ENCODE data around the gene OVOL2. TPM values are rescaled to one million over a fixed set of nuclear protein-coding genes. Genes with fewer than 3 reads are reported as not detected.

The OVOL2 gene
- total and polyA plus RNA-seq, 10 of the 15 experiments (the other 5 are each of a cell fraction or from before 2014, with no cell fraction given) = not detected

DNA sequence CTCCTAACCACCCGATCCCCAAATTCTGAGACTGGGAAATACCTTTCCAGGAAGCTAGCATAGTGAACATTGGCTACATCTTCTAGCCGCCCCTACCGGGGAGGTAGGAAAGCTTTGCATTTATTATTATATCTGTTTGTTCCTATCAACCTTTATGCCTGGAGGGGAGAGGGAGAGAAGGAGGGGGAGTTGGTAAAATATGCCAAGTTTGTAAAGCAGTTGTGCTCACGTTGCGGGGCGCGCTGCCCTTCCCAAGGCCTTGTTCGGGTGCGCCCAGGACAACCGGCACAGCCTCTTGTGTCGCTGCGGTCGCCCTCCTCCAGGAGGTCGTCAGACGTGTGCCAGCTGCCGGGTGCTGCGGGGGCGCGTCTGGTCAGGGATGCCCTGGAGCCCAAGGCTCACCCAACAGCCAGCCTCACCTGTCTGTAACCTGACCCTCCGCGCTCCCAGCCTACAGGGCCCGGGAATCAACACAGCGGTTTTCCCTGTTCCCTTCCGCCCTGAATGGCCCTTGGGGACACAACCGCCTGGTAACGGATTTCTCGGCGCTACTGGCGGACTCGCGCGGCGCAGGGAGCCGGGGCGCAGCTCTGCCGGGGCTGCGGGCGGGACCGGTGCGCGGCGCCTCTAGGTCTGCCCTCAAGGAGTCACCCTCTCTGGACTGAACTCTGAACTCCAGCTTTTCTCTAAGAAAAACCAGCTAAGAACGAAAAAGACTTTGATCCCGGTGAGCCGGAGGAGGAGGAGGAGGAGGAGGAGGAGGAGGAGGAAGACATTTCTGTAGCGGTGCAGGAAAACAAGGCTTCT, 1.1 kb upstream of the OVOL2 start (continued):
- TF ChIP-seq, protein P1, sequence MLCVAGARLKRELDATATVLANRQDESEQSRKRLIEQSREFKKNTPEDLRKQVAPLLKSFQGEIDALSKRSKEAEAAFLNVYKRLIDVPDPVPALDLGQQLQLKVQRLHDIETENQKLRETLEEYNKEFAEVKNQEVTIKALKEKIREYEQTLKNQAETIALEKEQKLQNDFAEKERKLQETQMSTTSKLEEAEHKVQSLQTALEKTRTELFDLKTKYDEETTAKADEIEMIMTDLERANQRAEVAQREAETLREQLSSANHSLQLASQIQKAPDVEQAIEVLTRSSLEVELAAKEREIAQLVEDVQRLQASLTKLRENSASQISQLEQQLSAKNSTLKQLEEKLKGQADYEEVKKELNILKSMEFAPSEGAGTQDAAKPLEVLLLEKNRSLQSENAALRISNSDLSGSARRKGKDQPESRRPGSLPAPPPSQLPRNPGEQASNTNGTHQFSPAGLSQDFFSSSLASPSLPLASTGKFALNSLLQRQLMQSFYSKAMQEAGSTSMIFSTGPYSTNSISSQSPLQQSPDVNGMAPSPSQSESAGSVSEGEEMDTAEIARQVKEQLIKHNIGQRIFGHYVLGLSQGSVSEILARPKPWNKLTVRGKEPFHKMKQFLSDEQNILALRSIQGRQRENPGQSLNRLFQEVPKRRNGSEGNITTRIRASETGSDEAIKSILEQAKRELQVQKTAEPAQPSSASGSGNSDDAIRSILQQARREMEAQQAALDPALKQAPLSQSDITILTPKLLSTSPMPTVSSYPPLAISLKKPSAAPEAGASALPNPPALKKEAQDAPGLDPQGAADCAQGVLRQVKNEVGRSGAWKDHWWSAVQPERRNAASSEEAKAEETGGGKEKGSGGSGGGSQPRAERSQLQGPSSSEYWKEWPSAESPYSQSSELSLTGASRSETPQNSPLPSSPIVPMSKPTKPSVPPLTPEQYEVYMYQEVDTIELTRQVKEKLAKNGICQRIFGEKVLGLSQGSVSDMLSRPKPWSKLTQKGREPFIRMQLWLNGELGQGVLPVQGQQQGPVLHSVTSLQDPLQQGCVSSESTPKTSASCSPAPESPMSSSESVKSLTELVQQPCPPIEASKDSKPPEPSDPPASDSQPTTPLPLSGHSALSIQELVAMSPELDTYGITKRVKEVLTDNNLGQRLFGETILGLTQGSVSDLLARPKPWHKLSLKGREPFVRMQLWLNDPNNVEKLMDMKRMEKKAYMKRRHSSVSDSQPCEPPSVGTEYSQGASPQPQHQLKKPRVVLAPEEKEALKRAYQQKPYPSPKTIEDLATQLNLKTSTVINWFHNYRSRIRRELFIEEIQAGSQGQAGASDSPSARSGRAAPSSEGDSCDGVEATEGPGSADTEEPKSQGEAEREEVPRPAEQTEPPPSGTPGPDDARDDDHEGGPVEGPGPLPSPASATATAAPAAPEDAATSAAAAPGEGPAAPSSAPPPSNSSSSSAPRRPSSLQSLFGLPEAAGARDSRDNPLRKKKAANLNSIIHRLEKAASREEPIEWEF (IDR thresholded peaks at IDR 0.05; ENCODE audit: insufficient replicate concordance, low read depth, low read length) = no peak
- TF ChIP-seq JUND (IDR thresholded peaks at IDR 0.05; ENCODE audit: low read depth, low read length) = no peak
- no peak for TF ChIP-seq MEF2A (IDR thresholded peaks at IDR 0.05; ENCODE audit: insufficient read depth, low read depth, low read length)
- TF ChIP-seq, protein P2, sequence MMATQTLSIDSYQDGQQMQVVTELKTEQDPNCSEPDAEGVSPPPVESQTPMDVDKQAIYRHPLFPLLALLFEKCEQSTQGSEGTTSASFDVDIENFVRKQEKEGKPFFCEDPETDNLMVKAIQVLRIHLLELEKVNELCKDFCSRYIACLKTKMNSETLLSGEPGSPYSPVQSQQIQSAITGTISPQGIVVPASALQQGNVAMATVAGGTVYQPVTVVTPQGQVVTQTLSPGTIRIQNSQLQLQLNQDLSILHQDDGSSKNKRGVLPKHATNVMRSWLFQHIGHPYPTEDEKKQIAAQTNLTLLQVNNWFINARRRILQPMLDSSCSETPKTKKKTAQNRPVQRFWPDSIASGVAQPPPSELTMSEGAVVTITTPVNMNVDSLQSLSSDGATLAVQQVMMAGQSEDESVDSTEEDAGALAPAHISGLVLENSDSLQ (IDR thresholded peaks at IDR 0.05) = no peak
- no peak for TF ChIP-seq FOXM1 (IDR thresholded peaks at IDR 0.05; ENCODE audit: low read depth, low read length)
